H9 (cell line): ENCODE measurements around the gene GRM1. TPM values are rescaled to one million over a fixed set of nuclear protein-coding genes. Genes with fewer than 3 reads are reported as not detected.

Experiments used
- DNase-seq: peaks from one replicate; pipeline ENCODE4 v3.0.0-alpha.2; 2017
- H2AFZ ChIP-seq: one replicate; pipeline ENCODE4 v1.6.1; 2013; ENCODE audit warnings: mild to moderate bottlenecking, low read length, control low read depth, moderate library complexity
- H2AK5ac ChIP-seq: 2 replicates; pipeline ENCODE4 v1.6.1; 2013; ENCODE audit warnings: low read length, control low read depth, mixed read lengths; ENCODE audit not compliant: insufficient read length
- H2BK120ac ChIP-seq: one replicate; pipeline ENCODE4 v1.6.1; 2013; ENCODE audit warnings: low read depth, mild to moderate bottlenecking, low read length, control low read depth, inconsistent platforms; ENCODE audit not compliant: poor library complexity, severe bottlenecking
- H2BK12ac ChIP-seq: 2 replicates; pipeline ENCODE4 v1.6.1; 2013; ENCODE audit warnings: low read length, control low read depth, mixed read lengths, low read depth; ENCODE audit not compliant: insufficient read length
- H2BK15ac ChIP-seq: 2 replicates; pipeline ENCODE4 v1.6.1; 2013; ENCODE audit warnings: low read depth, low read length, control low read depth
- H2BK20ac ChIP-seq: one replicate; pipeline ENCODE4 v1.6.1; 2013; ENCODE audit warnings: low read depth, mild to moderate bottlenecking, low read length, control low read depth, inconsistent platforms; ENCODE audit not compliant: poor library complexity, severe bottlenecking
- H2BK5ac ChIP-seq: 2 replicates; pipeline ENCODE4 v1.6.1; 2013; ENCODE audit warnings: low read length, control low read depth, mixed read lengths; ENCODE audit not compliant: insufficient read length
- H3K14ac ChIP-seq: 2 replicates; pipeline ENCODE4 v1.6.1; 2013; ENCODE audit warnings: low read length, control low read depth; ENCODE audit not compliant: insufficient read depth
- H3K18ac ChIP-seq: 2 replicates; pipeline ENCODE4 v1.6.1; 2013; ENCODE audit warnings: low read depth, mild to moderate bottlenecking, mixed read lengths, low read length, control low read depth; ENCODE audit not compliant: insufficient read length
- H3K23ac ChIP-seq: 2 replicates; pipeline ENCODE4 v1.6.1; 2013; ENCODE audit warnings: low read length, control low read depth, mixed read lengths, low read depth; ENCODE audit not compliant: insufficient read length
- H3K23me2 ChIP-seq: 2 replicates; pipeline ENCODE4 v1.6.1; 2013; ENCODE audit warnings: low read depth, mild to moderate bottlenecking, mixed read lengths, low read length, control low read depth; ENCODE audit not compliant: insufficient read length, poor library complexity, severe bottlenecking
- H3K27ac ChIP-seq: 2 replicates; pipeline ENCODE4 v1.5.1; 2013; ENCODE audit warnings: low read length, control low read depth, mixed read lengths, low read depth; ENCODE audit not compliant: insufficient read length
- H3K27me3 ChIP-seq: 2 replicates; pipeline ENCODE4 v1.6.1; 2013; ENCODE audit warnings: low read length, control low read depth, inconsistent platforms; ENCODE audit not compliant: insufficient read depth
- H3K4ac ChIP-seq: 2 replicates; pipeline ENCODE4 v1.6.1; 2013; ENCODE audit warnings: low read depth, mild to moderate bottlenecking, control low read depth, inconsistent platforms, low read length, moderate library complexity
- H3K4me1 ChIP-seq: 2 replicates; pipeline ENCODE4 v1.6.1; 2013; ENCODE audit warnings: low read length, control low read depth, inconsistent platforms; ENCODE audit not compliant: insufficient read depth
- H3K4me2 ChIP-seq: 2 replicates; pipeline ENCODE4 v1.6.1; 2013; ENCODE audit warnings: low read length, control low read depth, mixed read lengths; ENCODE audit not compliant: insufficient read length, insufficient read depth
- H3K56ac ChIP-seq: 2 replicates; pipeline ENCODE4 v1.6.1; 2013; ENCODE audit warnings: low read depth, mild to moderate bottlenecking, mixed read lengths, low read length, control low read depth; ENCODE audit not compliant: insufficient read length
- H3K79me1 ChIP-seq: 2 replicates; pipeline ENCODE4 v1.6.1; 2013; ENCODE audit warnings: low read depth, mild to moderate bottlenecking, moderate library complexity, low read length, control low read depth, inconsistent platforms; ENCODE audit not compliant: insufficient read depth, poor library complexity, severe bottlenecking
- H3K79me2 ChIP-seq: 2 replicates; pipeline ENCODE4 v1.6.1; 2013; ENCODE audit warnings: low read length, control low read depth, inconsistent platforms; ENCODE audit not compliant: insufficient read depth
- H3K9ac ChIP-seq: 2 replicates; pipeline ENCODE4 v1.6.1; 2013; ENCODE audit warnings: low read length, control low read depth, mixed read lengths; ENCODE audit not compliant: insufficient read length; ENCODE audit errors: extremely low read depth
- H3K9me3 ChIP-seq: one replicate; pipeline ENCODE4 v1.6.1; 2013; ENCODE audit warnings: low read depth, low read length, inconsistent platforms; ENCODE audit not compliant: control insufficient read depth
- H3T11ph ChIP-seq: one replicate; pipeline ENCODE4 v1.6.1; 2013; ENCODE audit warnings: mild to moderate bottlenecking, low read length, control low read depth, inconsistent platforms
- H4K20me1 ChIP-seq: one replicate; pipeline ENCODE4 v1.6.1; 2013; ENCODE audit not compliant: control insufficient read depth, insufficient read length, insufficient read depth
- H4K5ac ChIP-seq: 2 replicates; pipeline ENCODE4 v1.6.1; 2013; ENCODE audit warnings: low read depth, mild to moderate bottlenecking, mixed read lengths, low read length, control low read depth; ENCODE audit not compliant: insufficient read length
- H4K8ac ChIP-seq: replicated peaks from 2 replicates; pipeline ENCODE4 v1.6.1; 2013; ENCODE audit warnings: low read length, control low read depth, mixed read lengths, low read depth; ENCODE audit not compliant: insufficient read length
- H4K91ac ChIP-seq: 2 replicates; pipeline ENCODE4 v1.6.1; 2013; ENCODE audit warnings: low read depth, mild to moderate bottlenecking, moderate library complexity, mixed read lengths, low read length, control low read depth; ENCODE audit not compliant: insufficient read length
- H3K27ac Mint-ChIP-seq, 3 experiments: 2 replicates in 2 of 3; 3 replicates in 1 of 3; pipeline ENCODE4 v1.8.0; 2020 to 2021; ENCODE audit warnings: mixed read lengths in 3 of 3, mild to moderate bottlenecking in 1 of 3, moderate library complexity in 1 of 3
- H3K27me3 Mint-ChIP-seq: 2 replicates; pipeline ENCODE4 v1.8.0; 2021; ENCODE audit warnings: low read depth, mild to moderate bottlenecking, moderate library complexity, mixed read lengths
- H3K36me3 Mint-ChIP-seq, 3 experiments: 2 replicates in 2 of 3; 3 replicates in 1 of 3; pipeline ENCODE4 v1.8.0; 2020 to 2021; ENCODE audit warnings: low read depth in 3 of 3, mixed read lengths in 3 of 3; ENCODE audit not compliant: insufficient read depth in 1 of 3
- H3K4me1 Mint-ChIP-seq, 2 experiments: 2 replicates each; pipeline ENCODE4 v1.8.0; 2020; ENCODE audit warnings: mixed read lengths in 2 of 2
- H3K4me3 Mint-ChIP-seq, 2 experiments: 2 replicates in 1 of 2; 3 replicates in 1 of 2; pipeline ENCODE4 v1.8.0; 2020 to 2021; ENCODE audit warnings: mild to moderate bottlenecking in 2 of 2, mixed read lengths in 2 of 2, moderate library complexity in 1 of 2
- H3K9me3 Mint-ChIP-seq, 2 experiments: 2 replicates in 1 of 2; 3 replicates in 1 of 2; pipeline ENCODE4 v1.8.0; 2020; ENCODE audit warnings: mild to moderate bottlenecking in 2 of 2, mixed read lengths in 2 of 2, moderate library complexity in 1 of 2
- CTCF ChIP-seq: fragments of 200-600 bp; sonication (generic); conservative IDR thresholded peaks from 3 replicates; pipeline ENCODE4 v1.8.0; 2021; ENCODE audit warnings: antibody characterized with exemption, mild to moderate bottlenecking
- WGBS: extraction: QIAGEN DNeasy Blood & Tissue Kit; methylation state at CpG from one replicate; pipeline ENCODE4 v1.1.7; 2013; ENCODE audit warnings: missing lambda C conversion rate, low lambda C conversion rate, mixed read lengths; ENCODE audit not compliant: insufficient read length; ENCODE audit errors: extremely low coverage; 5-methylcytosine and 5-hydroxymethylcytosine counted together
- total RNA-seq: library from RNA; stranded (reverse); gene quantifications from 2 replicates; pipeline ENCODE4 v1.2.1, GENCODE V29; 2021

The GRM1 gene
- total RNA-seq, 1 experiment from 2014 or later = 0.39 TPM

- H4K91ac ChIP-seq = no peak overlapping the region
These were observed 160.3 kb downstream of the GRM1 start for GRCh38 chr6:146189131-146189530.

More at GRCh38 chr6:146189131-146189530, 160.3 kb downstream of the GRM1 start:
- no peak overlapping the region for H2AK5ac ChIP-seq
- no peak overlapping the region for H4K5ac ChIP-seq
- no peak overlapping the region for H3K56ac ChIP-seq
- no peaks in the 10 kb centered on the region for H3K9me3 ChIP-seq
- no peak overlapping the region for H2AFZ ChIP-seq
- H2BK120ac ChIP-seq = no peak overlapping the region
- no peak overlapping the region for H2BK20ac ChIP-seq
- no peak overlapping the region for H2BK15ac ChIP-seq
- H3K18ac ChIP-seq = no peak overlapping the region
- no peaks in the 10 kb centered on the region for H3K79me2 ChIP-seq
- no CpG with 5 or more reads among the region's 3 CpGs for WGBS
- H3K14ac ChIP-seq = no peak overlapping the region
- no peak overlapping the region for H3K23ac ChIP-seq
- Mint-ChIP-seq H3K9me3 (no peaks in the 10 kb centered on the region), H3K36me3 (no peaks in the 10 kb centered on the region), H3K4me1 (peaks cover 0 to under 1% of the 10 kb centered on the region in 2 experiments; a peak in 1 of 4 replicates), H3K4me3 (no peak overlapping the region), H3K27me3 (no peaks in the 10 kb centered on the region), H3K27ac (no peak overlapping the region)
- no peaks in the 10 kb centered on the region for H3K27me3 ChIP-seq
- no peak overlapping the region for H3K4me2 ChIP-seq
- no peak overlapping the region for H3K9ac ChIP-seq
- no peaks in the 10 kb centered on the region for H3K4me1 ChIP-seq
- H2BK12ac ChIP-seq = no peak overlapping the region
- H3K4ac ChIP-seq = no peak overlapping the region
- DNase-seq = no peak
- H2BK5ac ChIP-seq = no peak overlapping the region
- H3K27ac ChIP-seq = no peak overlapping the region
- no peak for TF ChIP-seq CTCF
- H4K20me1 ChIP-seq = no peaks in the 10 kb centered on the region
- H3K23me2 ChIP-seq = no peaks in the 10 kb centered on the region
- H4K8ac ChIP-seq = no peak overlapping the region
- no peak overlapping the region for H3T11ph ChIP-seq
- H3K79me1 ChIP-seq = no peaks in the 10 kb centered on the region
